ENCODE results near the gene BCO2.
"Not testable (repeated sequence)": the region's sequence is repeated elsewhere in the genome, so short reads cannot be mapped to it uniquely, and the experiment has no call there.

Gene BCO2

GRCh38 chr11:112172362-112172994 is 2.8 kb upstream of the BCO2 start:
- DNase-seq, result no peak

DNA sequence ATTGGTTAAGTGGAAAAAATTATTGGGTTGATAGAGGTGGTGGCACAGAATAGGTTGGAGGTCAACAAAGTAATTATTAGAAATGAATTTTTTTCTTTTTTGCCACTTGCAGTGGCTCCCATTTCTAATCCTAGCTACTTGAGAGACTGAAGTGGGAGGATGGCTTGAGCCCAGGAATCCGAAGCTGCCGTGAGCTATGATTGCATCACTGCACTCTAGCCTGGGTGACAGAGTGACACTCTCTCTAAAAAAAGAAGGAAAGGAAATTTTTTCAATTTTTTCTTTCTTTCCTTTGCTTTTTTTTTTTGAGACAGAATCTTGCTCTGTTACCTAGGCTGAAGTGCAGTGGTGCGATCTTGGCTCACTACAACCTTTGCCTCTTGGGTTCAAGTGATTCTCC is 2.2 kb upstream of the BCO2 start:
- DNase-seq, result no peak

- DNase-seq, result no peak
Measured at GRCh38 chr11:112175599-112175952, 264 bp downstream of the BCO2 start.

DNA sequence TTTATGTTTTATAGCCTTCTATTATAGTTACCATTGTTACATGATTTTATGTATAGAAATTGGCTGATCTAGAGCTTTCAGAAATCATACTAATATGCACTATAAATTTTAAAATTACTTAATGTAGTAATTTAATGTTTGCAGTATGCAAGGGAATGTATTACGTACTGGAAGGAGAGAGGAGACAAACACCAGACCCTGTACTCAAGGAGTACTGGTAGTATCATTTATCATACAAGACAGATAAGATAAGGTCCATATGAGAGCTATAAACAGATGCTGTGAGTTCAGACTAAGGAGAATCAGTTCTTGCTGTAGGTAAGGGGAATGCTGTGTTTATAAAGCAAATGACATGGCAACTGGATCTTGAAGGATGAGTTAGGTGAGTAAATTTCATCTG is 765 bp downstream of the BCO2 start:
- DNase-seq, result no peak

DNA sequence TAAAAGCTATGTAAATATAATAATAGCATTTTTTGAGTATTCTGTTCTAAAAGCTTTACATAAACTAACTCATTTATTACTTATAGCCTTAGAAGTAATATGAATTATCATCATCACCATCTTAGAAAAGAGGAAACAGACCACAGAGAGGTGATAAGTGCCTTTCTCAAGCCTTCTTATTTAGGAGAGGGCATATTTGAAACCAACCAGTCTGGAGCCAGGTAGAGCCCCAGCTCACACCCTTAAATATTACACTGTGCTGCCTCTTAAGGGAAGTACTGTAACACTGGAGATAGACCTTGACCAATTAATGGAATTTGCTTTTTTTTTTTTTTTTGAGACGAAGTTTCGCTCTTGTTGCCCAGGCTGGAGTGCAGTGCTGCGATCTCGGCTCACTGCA is 2.3 kb downstream of the BCO2 start:
- DNase-seq, result no peak

DNA sequence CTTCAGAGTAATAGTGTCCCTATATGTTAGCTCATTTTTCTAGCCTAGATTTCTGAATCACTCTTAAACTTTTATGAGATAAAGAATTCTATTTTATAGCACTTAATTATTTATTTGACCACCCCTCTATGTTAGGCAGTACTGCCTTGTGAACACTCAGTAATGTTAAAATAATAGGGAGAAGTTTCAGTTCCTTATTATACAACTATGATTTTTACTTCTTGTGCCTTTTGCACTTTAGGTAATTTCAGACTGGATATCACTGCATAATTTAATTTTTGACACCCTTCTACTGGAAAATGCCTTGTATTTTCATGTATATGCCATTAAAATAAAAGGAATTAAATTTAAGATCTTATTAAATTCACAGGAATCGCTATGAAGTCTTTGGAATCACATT is 3.1 kb downstream of the BCO2 start:
- DNase-seq, result no peak

DNA sequence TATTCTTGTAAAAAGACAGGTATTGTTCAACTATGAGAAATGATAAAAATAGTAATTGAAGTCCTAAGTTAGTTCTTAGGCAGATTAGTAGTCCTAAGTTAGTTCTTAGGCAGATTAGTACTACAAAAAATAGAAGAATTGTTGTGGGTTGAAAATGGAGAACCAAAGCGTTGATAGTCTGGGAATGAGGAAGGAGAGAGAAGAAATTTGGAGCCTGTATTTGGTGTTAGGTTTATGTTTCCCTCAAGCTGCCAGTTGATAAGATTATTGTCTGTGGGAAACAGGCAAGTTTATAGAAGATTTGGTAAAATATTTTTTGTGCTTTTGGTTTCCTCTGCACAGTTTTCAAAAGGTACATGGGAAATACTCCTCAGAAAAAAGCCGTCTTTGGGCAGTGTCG is 3.6 kb downstream of the BCO2 start:
- DNase-seq, result no peak

DNA sequence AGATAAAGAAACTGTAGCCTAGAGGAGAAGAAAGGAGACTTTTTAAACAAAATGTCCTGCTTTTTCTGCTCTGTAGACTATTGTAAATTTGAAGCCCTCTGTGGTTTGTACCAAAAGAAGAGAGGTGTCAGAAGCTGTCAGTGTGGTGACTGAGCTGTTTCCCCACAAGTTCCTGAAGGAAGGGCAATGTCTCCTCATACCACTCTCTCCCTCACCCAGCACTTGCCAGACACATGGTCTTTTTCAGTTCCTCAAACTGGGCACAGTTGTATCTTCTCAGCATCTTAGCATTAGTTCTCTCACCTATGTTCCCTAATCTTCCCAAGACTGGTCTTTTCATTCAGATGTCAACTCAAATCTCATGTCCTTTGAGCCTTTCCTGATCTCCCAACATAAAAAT is 4.3 kb downstream of the BCO2 start:
- no peak for DNase-seq

- DNase-seq, result no peak
Measured at GRCh38 chr11:112182867-112183266, 7.6 kb downstream of the BCO2 start.

GRCh38 chr11:112185883-112186282 is 10.6 kb downstream of the BCO2 start:
- no peak for DNase-seq

GRCh38 chr11:112186304-112186703 is 11.0 kb downstream of the BCO2 start:
- no peak for DNase-seq

- not testable (repeated sequence) for DNase-seq
Measured at GRCh38 chr11:112195113-112195512, 19.8 kb downstream of the BCO2 start.

DNA sequence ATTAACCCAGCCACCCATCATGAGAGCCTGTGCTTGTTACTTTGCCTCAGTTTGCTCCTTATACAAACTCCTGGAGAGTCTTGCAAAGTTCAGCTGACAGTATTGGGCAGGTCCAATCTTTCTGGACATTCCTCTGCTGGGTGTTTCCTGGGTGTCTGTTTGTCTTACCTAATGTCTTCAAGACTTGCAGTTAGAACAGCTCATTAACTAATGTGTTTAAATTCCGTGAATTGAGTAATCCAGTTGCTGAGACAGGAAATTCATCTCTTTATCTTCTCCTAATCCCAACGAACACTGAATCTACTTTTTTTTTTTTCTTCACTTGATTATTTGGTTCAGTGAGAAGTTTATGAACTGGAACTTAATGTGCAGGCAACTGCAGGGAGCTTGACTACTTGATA is 20.6 kb downstream of the BCO2 start:
- no peak for DNase-seq

- no peak for DNase-seq
Measured at GRCh38 chr11:112196519-112197087, 21.3 kb downstream of the BCO2 start.

GRCh38 chr11:112199101-112199500 is 23.8 kb downstream of the BCO2 start:
- DNase-seq, result not testable (repeated sequence)

DNA sequence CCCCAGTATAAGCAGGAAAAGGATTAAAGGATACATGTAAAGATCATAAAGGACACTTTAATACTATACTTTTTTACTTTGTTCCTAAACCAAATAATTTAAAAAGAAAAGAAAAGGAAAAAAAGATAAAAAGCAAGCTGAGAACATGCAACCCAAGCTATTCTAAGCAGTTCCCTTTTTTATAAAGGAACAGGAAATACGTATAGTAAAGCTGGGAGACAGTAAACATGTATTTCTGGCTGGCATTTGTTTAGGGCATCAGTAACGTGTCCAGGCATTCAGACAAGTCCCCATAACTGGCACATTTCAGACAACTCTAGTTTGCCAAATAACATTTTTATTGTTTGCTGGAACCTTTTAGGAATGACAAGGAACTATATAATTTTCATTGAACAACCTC is 24.9 kb downstream of the BCO2 start:
- DNase-seq, result no peak

DNA sequence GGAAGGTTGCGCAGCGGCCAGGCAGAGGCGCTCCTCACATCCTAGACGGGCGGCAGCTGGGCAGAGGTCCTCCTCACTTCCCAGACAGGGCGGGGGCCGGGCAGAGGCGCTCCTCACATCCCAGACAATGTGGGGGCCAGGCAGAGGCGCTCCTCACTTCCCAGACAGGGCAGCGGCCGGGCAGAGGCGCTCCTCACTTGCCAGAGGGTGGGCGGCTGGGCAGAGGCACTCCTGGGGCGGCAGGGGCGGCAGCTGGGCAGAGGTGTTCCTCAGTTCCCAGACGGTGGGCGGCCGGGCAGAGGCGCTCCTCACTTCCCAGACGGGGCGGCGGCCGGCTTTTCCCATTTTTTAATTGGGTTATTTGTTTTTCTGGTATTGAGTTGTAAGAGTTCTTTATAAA is 30.8 kb downstream of the BCO2 start:
- DNase-seq, result no peak

- DNase-seq, result no peak
Measured at GRCh38 chr11:112210890-112211289, 35.6 kb downstream of the BCO2 start.

- DNase-seq, result no peak
Measured at GRCh38 chr11:112211536-112211935, 36.2 kb downstream of the BCO2 start.

- no peak for DNase-seq
Measured at GRCh38 chr11:112212290-112212689, 37.0 kb downstream of the BCO2 start.

DNA sequence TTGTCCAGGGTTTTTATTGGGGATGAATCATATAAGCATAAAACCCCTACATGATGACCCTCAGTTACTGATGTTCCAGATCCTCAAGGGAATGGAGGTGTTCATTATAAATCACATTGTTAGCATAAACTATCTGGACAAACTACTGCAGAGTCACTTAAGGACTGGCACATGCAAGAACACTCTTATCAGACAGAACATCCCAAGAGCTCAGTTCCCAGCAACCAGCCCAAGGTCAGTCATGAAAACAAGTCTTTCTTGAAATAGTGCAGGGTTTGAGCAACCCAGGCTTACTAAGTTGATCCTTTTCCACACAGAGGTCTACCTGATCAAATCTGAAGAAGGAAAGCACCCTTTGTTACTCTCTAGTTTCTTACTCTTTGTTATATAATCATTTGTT is 37.4 kb downstream of the BCO2 start:
- no peak for DNase-seq

GRCh38 chr11:112213753-112214152 is 38.4 kb downstream of the BCO2 start:
- DNase-seq, result no peak

DNA sequence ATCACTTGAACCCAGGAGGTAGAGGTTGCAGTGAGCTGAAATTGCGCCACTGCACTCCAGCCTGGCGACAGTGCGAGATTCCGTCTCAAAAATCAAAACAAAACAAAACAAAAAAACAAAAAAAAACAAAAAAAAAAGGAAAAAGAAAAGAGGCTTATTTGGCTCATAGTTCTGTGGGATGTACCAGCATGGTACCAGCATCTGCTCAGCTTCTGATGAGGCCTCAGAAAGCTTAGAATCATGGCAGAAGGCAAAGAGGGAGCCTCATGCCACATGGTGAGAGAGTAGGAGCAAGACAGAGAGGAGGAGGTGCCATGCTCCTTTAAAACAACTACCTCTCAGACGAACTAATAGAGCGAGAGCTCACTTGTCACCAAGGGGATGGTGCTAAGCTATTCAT is 40.3 kb downstream of the BCO2 start:
- DNase-seq, result no peak

DNA sequence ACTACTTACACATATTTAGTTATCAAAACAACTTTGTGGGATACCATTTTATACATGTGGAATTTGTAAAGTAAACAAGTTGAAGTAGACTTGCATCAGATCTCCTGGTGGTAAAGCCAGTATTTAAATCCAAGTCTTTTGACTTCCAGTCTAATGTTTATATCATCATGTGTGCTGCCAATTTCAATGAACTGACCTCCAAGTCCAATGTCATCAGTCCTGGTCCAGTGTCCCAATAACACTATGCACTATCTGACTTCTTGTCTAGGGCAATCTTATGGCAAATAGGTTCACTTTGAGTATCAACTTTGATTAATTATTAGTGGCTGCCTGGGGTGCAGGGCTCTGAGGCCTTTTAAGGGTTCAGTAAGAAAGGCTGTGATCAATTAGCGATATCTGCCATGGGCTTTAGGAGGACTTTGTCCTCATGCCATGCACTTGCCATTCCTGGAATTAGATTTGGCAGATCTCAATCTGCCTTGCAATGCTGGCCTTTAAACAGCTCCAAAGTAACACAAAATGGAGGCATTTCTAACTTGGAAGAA is 41.3 kb downstream of the BCO2 start:
- no peak for DNase-seq
